H1 (cell line): ENCODE data around the gene GTPBP6. TPM values are rescaled to one million over a fixed set of nuclear protein-coding genes. Genes with fewer than 3 reads are reported as not detected.

Experiments used
- CTCF ChIA-PET: fragments of 300-600 bp; sonication (Branson Sonifier 250); formaldehyde crosslinking; loops from one replicate; lab custom pipeline; 2021; ENCODE audit not compliant: partially characterized antibody; lab: Charles Lee
- POLR2A ChIA-PET: fragments of 300-600 bp; sonication (Branson Sonifier 250); formaldehyde crosslinking; loops from one replicate; lab custom pipeline; 2021; ENCODE audit warnings: inconsistent platforms; ENCODE audit not compliant: partially characterized antibody; lab: Charles Lee
- DNase-seq, 2 experiments: peaks; one replicate each; pipeline versions ENCODE4 v3.0.0 to v3.0.0-alpha.2; 2010 to 2022; ENCODE audit warnings: low spot score in 2 of 2, low read depth in 1 of 2, mixed read lengths in 1 of 2
- FAIRE-seq: peaks from 2 replicates; lab custom pipeline; 2011; peaks lifted over from hg19 to GRCh38; lab: Jason Lieb, UNC
- H2AFZ ChIP-seq: 2 replicates; pipeline ENCODE4 v1.8.1; 2012; ENCODE audit warnings: low read length, inconsistent platforms
- H2AK5ac ChIP-seq: 2 replicates; pipeline ENCODE4 v1.6.1; 2013; ENCODE audit warnings: low read depth, low read length
- H2BK120ac ChIP-seq: replicated peaks from 2 replicates; pipeline ENCODE3; 2013; ENCODE audit warnings: low read depth, low read length, inconsistent platforms
- H2BK12ac ChIP-seq: 2 replicates; pipeline ENCODE4 v1.6.1; 2013; ENCODE audit warnings: low read depth, low read length
- H2BK15ac ChIP-seq: 2 replicates; pipeline ENCODE4 v1.6.1; 2013; ENCODE audit warnings: low read length
- H2BK20ac ChIP-seq: 2 replicates; pipeline ENCODE4 v1.6.1; 2013; ENCODE audit warnings: low read length
- H2BK5ac ChIP-seq: 2 replicates; pipeline ENCODE4 v1.6.1; 2013; ENCODE audit warnings: low read depth, low read length
- H3K14ac ChIP-seq: 2 replicates; pipeline ENCODE4 v1.6.1; 2013; ENCODE audit warnings: inconsistent platforms; ENCODE audit not compliant: insufficient read length
- H3K18ac ChIP-seq: 2 replicates; pipeline ENCODE4 v1.6.1; 2013; ENCODE audit warnings: low read length; ENCODE audit errors: extremely low read depth
- H3K23ac ChIP-seq: 2 replicates; pipeline ENCODE4 v1.6.1; 2013; ENCODE audit warnings: inconsistent platforms; ENCODE audit not compliant: insufficient read length
- H3K23me2 ChIP-seq: 2 replicates; pipeline ENCODE4 v1.6.1; 2013; ENCODE audit warnings: low read depth, low read length
- H3K27ac ChIP-seq: 2 replicates; pipeline ENCODE4 v1.6.1; 2011; ENCODE audit warnings: low read depth, low read length, inconsistent platforms
- H3K27me3 ChIP-seq, 4 experiments: replicated peaks in 1 of 4; 1 replicate in 1 of 4; 2 replicates in 3 of 4; pipeline versions ENCODE4 v1.6.1 to v1.8.1; 2011 to 2013; ENCODE audit warnings: low read length in 3 of 4, mild to moderate bottlenecking in 3 of 4, inconsistent platforms in 2 of 4, mixed read lengths in 2 of 4, moderate library complexity in 1 of 4; ENCODE audit not compliant: control insufficient read depth in 3 of 4, insufficient read depth in 3 of 4; ENCODE audit errors: extremely low read depth in 1 of 4
- H3K36me3 ChIP-seq, 4 experiments: 2 replicates each; pipeline versions ENCODE4 v1.6.1 to v1.8.1; 2011 to 2013; ENCODE audit warnings: mild to moderate bottlenecking in 4 of 4, low read length in 3 of 4, moderate library complexity in 2 of 4, control low read depth in 1 of 4, inconsistent platforms in 1 of 4; ENCODE audit not compliant: insufficient read depth in 4 of 4, control insufficient read depth in 2 of 4
- H3K4ac ChIP-seq: replicated peaks from 2 replicates; pipeline ENCODE3; 2013; ENCODE audit warnings: low read length, low read depth, mixed read lengths, inconsistent platforms; ENCODE audit not compliant: insufficient read length
- H3K4me1 ChIP-seq, 4 experiments: replicated peaks in 1 of 4; 1 replicate in 1 of 4; 2 replicates in 3 of 4; pipeline versions ENCODE4 v1.6.1 to v1.8.1; 2011 to 2013; ENCODE audit warnings: low read length in 3 of 4, inconsistent platforms in 2 of 4, mixed read lengths in 1 of 4; ENCODE audit not compliant: insufficient read depth in 4 of 4, control insufficient read depth in 3 of 4
- H3K4me2 ChIP-seq, 2 experiments: 2 replicates each; pipeline versions ENCODE4 v1.6.1 to v1.8.1; 2011 to 2013; ENCODE audit warnings: low read depth in 2 of 2, low read length in 2 of 2, control low read depth in 1 of 2, inconsistent platforms in 1 of 2, mild to moderate bottlenecking in 1 of 2; ENCODE audit not compliant: insufficient read depth in 1 of 2
- H3K4me3 ChIP-seq, 4 experiments: fragments of 200-600, 300-600 bp in 1 of 4; sonication (generic), shearing (Covaris generic), sonication (Bioruptor Twin) in 1 of 4; 2 replicates each; pipeline versions ENCODE4 v1.5.1 to v1.8.1; 2011 to 2016; ENCODE audit warnings: low read length in 4 of 4, low read depth in 3 of 4, control low read depth in 2 of 4, inconsistent platforms in 2 of 4, mild to moderate bottlenecking in 2 of 4, mixed read lengths in 1 of 4, moderate library complexity in 1 of 4; ENCODE audit not compliant: insufficient read depth in 2 of 4; ENCODE audit errors: extremely low read depth in 1 of 4
- H3K56ac ChIP-seq: replicated peaks from 2 replicates; pipeline ENCODE3; 2013; ENCODE audit warnings: low read depth, mild to moderate bottlenecking, mixed read lengths, low read length, inconsistent platforms; ENCODE audit not compliant: insufficient read length
- H3K79me1 ChIP-seq: 2 replicates; pipeline ENCODE4 v1.6.1; 2013; ENCODE audit warnings: low read depth, low read length, control low read depth
- H3K79me2 ChIP-seq, 2 experiments: 2 replicates each; pipeline versions ENCODE4 v1.6.1 to v1.8.1; 2012 to 2013; ENCODE audit warnings: low read length in 2 of 2, mild to moderate bottlenecking in 2 of 2, inconsistent platforms in 1 of 2; ENCODE audit not compliant: insufficient read depth in 2 of 2, control insufficient read depth in 1 of 2
- H3K9ac ChIP-seq, 4 experiments: replicated peaks in 1 of 4; 1 replicate in 1 of 4; 2 replicates in 3 of 4; pipeline versions ENCODE4 v1.6.1 to v1.8.1; 2011 to 2013; ENCODE audit warnings: low read depth in 3 of 4, low read length in 3 of 4, control low read depth in 2 of 4, mild to moderate bottlenecking in 2 of 4, moderate library complexity in 2 of 4, inconsistent platforms in 1 of 4; ENCODE audit errors: extremely low read depth in 1 of 4
- H3K9me3 ChIP-seq, 2 experiments: 2 replicates each; pipeline versions ENCODE4 v1.6.1 to v1.8.1; 2012 to 2013; ENCODE audit warnings: mild to moderate bottlenecking in 2 of 2, moderate library complexity in 2 of 2, control low read depth in 1 of 2, inconsistent platforms in 1 of 2, low read depth in 1 of 2, low read length in 1 of 2, mixed read lengths in 1 of 2; ENCODE audit not compliant: insufficient read depth in 2 of 2
- H4K20me1 ChIP-seq, 2 experiments: replicated peaks in 1 of 2; 2 replicates each; pipeline versions ENCODE3 to v1.8.1; 2011 to 2013; ENCODE audit warnings: inconsistent platforms in 2 of 2, low read length in 2 of 2, mild to moderate bottlenecking in 1 of 2; ENCODE audit not compliant: insufficient read depth in 2 of 2, control insufficient read depth in 1 of 2
- H4K5ac ChIP-seq: 2 replicates; pipeline ENCODE4 v1.6.1; 2013; ENCODE audit warnings: low read length, low read depth, mixed read lengths, inconsistent platforms; ENCODE audit not compliant: insufficient read length
- H4K8ac ChIP-seq: 2 replicates; pipeline ENCODE4 v1.8.0; 2013; ENCODE audit warnings: mild to moderate bottlenecking, moderate library complexity, low read length, inconsistent platforms; ENCODE audit not compliant: insufficient read depth; ENCODE audit errors: extremely low read depth
- H4K91ac ChIP-seq: replicated peaks from 2 replicates; pipeline ENCODE3; 2013; ENCODE audit warnings: low read length, mixed read lengths, inconsistent platforms; ENCODE audit not compliant: insufficient read length
- POU5F1 ChIP-seq: IDR thresholded peaks from 2 replicates; pipeline ENCODE4 v1.6.1; 2011; ENCODE audit warnings: low read depth, mild to moderate bottlenecking, low read length, moderate library complexity
- SIN3A ChIP-seq, 2 experiments: IDR thresholded peaks in 1 of 2; conservative IDR thresholded peaks in 1 of 2; 2 replicates each; pipeline ENCODE4 v1.6.1; 2011 to 2012; ENCODE audit warnings: low read length in 2 of 2, improper control_type of control experiment in 1 of 2, low read depth in 1 of 2, mild to moderate bottlenecking in 1 of 2
- WGBS, 2 experiments: shearing (Covaris generic) in 1 of 2; methylation state at CpG; one replicate each; pipeline versions ENCODE4 v1.1.6 to v1.1.7; 2013 to 2015; ENCODE audit warnings: low lambda C conversion rate in 2 of 2, mixed read lengths in 2 of 2, inconsistent platforms in 1 of 2, low coverage in 1 of 2, missing lambda C conversion rate in 1 of 2; ENCODE audit not compliant: insufficient replicate concordance in 2 of 2, insufficient coverage in 1 of 2, insufficient read length in 1 of 2; ENCODE audit errors: extremely low coverage in 1 of 2, missing lambda C conversion rate in 1 of 2; 5-methylcytosine and 5-hydroxymethylcytosine counted together
- polyA plus RNA-seq, 7 experiments: library from polyadenylated mRNA; depleted of rRNA in 3 of 7; stranded (reverse) in 5 of 7; unstranded in 2 of 7; fragments of >200 nt in 5 of 7; fragments of 200-250 nt in 2 of 7; gene quantifications; 1 replicate in 5 of 7; 2 replicates in 1 of 7; 4 replicates in 1 of 7; pipeline versions ENCODE4 v1.2.1 to v1.2.3, GENCODE V29; 2011 to 2013; ENCODE audit warnings: missing spikeins in 2 of 7, mixed read lengths in 2 of 7
- total RNA-seq: library from RNA; stranded (reverse); fragmentation: NEBNext Ultra II Directional; extraction: Animal tissue kit (Norgen Biotek cat#: 25700); gene quantifications from 2 replicates; pipeline ENCODE4 v1.2.1, GENCODE V29; 2021

The GTPBP6 gene
- total and polyA plus RNA-seq, 2 of the 8 experiments (the other 6 are each of a cell fraction or from before 2014, with no cell fraction given): 33.9 to 57.1 TPM

DNA sequence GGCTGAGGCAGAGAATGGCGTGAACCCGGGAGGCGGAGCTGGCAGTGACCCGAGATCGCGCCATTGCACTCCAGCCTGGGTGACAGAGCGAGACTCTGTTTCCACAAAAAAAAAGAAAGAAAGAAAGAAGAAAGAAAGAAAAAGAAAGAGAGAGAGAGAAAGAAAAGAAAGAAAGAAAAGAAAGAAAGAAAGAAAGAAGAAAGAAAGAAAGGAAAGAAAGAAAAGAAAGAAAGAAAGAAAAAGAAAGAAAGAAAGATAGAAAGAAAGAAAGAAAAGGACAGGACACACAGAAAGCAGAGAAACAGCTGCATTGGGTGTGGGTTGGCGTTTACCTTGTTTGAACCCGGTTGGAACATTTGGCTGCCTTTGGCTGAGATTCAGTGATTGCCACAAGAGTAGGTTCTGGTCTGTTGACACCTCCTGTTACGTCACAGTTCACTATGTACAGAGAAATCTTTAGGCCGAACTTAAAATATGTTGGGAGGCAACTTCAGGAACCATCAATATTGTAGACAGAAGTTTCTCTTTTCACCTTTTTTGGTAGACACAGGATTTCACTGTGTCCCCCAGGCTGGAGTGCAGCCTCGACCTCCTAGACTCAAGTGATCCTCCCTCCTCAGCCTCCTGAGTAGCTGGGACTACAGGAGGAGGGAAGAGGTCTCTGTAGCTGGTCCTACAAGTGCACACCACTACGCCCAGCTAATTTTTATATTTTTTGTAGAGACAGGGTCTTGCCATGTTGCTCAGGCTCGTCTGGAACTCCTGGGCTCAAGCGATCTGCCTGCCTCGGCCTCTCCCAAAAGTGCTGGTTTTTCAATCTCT, 53.8 kb downstream of the GTPBP6 start:
- DNase-seq: peak in 1 of 2 experiments; percentile 23
- Histone ChIP-seq H3K18ac (no peak overlapping the region), H4K20me1 (no peaks in the 10 kb centered on the region), H3K23me2 (no peaks in the 10 kb centered on the region; the same call in 1 of the 2 replicates), H2BK15ac (no peak overlapping the region), H3K4me2 (no peak overlapping the region), H2AK5ac (no peak overlapping the region), H4K91ac (no peak overlapping the region), H3K27me3 (no peaks in the 10 kb centered on the region), H3K56ac (no peak overlapping the region), H3K27ac (no peak overlapping the region), H3K9me3 (no peaks in the 10 kb centered on the region), H3K14ac (no peak overlapping the region), H3K79me1 (no peaks in the 10 kb centered on the region), H3K4ac (no peak overlapping the region), H4K5ac (no peak overlapping the region), H3K9ac (no peak overlapping the region), H2AFZ (no peak overlapping the region), H4K8ac (no peak overlapping the region), H3K36me3 (no peaks in the 10 kb centered on the region), H3K4me3 (no peak overlapping the region), H2BK12ac (no peak overlapping the region), H3K79me2 (no peaks in the 10 kb centered on the region), H2BK20ac (no peak overlapping the region), H2BK120ac (no peak overlapping the region), H2BK5ac (no peak overlapping the region), H3K23ac (no peak overlapping the region), H3K4me1 (no peaks in the 10 kb centered on the region; a peak in 2 of 7 replicates)
- 90% methylated on average over 16 of the region's 16 CpGs; no CpG with 5 or more reads in 1 of the 2 experiments for WGBS, 2 experiments
- ChIA-PET CTCF (no interaction called here), POLR2A (no interaction called here)
- no peak for FAIRE-seq
- TF ChIP-seq POU5F1 (no peak), SIN3A (conservative IDR thresholded peaks at IDR 0.05 in 1 of 2, IDR thresholded peaks at IDR 0.05 in 1 of 2; ENCODE audit: low read depth in 1 of 2, low read length in 2 of 2) (no peak)
